A673 (cell line): ENCODE measurements around the gene SYTL4.

Source experiments
- CTCF ChIP-seq: fragments of 300-800, 200-600 bp; sonication (generic); conservative IDR thresholded peaks from 2 replicates; pipeline ENCODE4 v1.5.1; 2017; ENCODE audit warnings: low read depth, mild to moderate bottlenecking, antibody characterized with exemption, low read length, moderate library complexity, mixed read lengths
- EZH2 ChIP-seq: fragments of 200-600 bp; sonication (generic); IDR thresholded peaks from 2 replicates; pipeline ENCODE4 v1.6.1; 2017; ENCODE audit warnings: borderline replicate concordance, low read depth, mild to moderate bottlenecking, mixed read lengths, antibody characterized with exemption, low read length; ENCODE audit not compliant: poor library complexity, severe bottlenecking

- TF ChIP-seq CTCF (no peak), EZH2 (no peak)
These were observed at the start of gene SYTL4 for GRCh38 chrX:100731441-100732281.
